HG02678 (cell line): ENCODE measurements around the gene PCID2.

Source experiments
- ATAC-seq: cut with Tn5 transposase; IDR thresholded peaks from one replicate; pipeline ENCODE4 v1.9.1; 2021; ENCODE audit warnings: mild to moderate bottlenecking, moderate library complexity; ENCODE audit not compliant: unreplicated experiment

Gene PCID2

DNA sequence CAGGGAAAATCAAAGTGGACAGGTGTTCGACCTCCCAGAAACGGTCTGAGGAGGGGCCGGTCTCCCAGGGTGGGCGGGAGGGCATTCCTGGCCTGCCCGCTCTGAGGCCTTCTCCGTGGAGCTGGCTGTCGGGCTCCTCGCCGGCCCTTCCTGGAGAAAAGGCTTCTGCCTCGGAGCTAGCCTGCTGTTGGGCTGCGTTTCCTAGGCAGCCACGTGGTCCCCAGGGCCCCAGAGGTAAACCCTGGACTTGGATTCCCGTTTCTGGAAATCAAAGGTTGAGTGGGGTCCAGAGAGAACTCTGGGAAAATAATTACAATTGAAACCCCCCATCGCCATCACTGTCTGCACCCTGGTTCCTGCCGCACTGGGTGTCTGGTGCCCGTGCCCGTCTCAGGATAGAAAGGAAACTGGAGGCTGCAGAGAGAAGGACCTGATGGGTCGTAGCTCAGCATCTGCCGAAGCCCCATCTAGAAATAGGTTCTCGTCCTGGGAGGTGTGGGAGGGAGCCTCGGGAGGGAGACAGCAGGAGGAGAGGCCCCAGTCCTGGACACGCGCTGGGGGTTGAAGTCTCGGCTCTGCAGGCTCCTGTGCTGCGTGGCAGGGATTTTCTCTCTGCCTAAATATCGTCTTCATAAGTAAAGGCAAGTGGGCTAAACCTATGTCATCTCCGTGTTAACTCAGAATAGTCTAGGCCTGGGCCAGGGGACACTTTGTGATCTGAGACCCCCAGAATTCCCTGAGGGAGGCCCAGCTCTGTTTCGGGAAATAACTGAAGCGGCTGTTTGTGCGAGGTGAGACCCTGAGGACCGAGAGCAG is 57.7 kb downstream of the PCID2 start:
- ATAC-seq, result no peak

- no peak for ATAC-seq
These were observed 58.5 kb downstream of the PCID2 start for GRCh38 chr13:113149711-113150549.

GRCh38 chr13:113148940-113149503 is 59.4 kb downstream of the PCID2 start:
- ATAC-seq, result no peak

DNA sequence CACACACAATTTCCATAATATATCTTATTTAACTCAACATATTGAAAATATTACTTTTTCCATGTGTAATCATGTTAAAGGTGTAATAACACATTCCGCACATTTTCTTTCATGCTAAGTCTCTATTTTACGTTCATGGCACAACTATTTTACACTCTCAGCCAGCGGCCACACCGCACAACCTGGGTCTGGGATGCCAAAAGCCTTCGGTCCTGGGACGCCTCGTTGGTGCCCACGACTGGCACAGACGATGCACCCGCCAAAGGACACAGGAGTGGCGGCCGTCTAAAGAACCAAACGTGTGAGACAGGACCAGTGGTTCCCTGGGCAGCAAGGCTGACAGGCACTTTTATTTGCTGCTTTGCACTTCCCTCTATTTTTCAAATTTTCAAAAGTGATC is 60.1 kb downstream of the PCID2 start:
- no peak for ATAC-seq

DNA sequence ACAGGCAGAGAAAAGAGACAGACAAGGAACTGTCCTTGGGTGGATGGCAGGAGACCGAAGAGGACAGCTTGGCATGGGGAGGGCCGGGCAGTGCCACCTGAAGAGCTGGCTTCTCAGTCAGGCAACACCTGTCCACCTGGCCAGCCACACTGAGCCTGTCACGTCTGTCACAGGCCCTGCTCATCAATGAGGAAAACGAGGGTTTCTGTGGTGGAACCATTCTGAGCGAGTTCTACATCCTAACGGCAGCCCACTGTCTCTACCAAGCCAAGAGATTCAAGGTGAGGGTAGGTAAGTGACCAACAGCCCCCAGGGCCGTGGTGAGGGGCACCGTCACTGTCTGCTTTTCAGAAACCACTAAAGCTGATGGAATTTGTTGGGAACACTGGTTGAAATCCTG is 61.3 kb downstream of the PCID2 start:
- no peak for ATAC-seq

- ATAC-seq, result no peak
These were observed 61.7 kb downstream of the PCID2 start for GRCh38 chr13:113146750-113147149.

DNA sequence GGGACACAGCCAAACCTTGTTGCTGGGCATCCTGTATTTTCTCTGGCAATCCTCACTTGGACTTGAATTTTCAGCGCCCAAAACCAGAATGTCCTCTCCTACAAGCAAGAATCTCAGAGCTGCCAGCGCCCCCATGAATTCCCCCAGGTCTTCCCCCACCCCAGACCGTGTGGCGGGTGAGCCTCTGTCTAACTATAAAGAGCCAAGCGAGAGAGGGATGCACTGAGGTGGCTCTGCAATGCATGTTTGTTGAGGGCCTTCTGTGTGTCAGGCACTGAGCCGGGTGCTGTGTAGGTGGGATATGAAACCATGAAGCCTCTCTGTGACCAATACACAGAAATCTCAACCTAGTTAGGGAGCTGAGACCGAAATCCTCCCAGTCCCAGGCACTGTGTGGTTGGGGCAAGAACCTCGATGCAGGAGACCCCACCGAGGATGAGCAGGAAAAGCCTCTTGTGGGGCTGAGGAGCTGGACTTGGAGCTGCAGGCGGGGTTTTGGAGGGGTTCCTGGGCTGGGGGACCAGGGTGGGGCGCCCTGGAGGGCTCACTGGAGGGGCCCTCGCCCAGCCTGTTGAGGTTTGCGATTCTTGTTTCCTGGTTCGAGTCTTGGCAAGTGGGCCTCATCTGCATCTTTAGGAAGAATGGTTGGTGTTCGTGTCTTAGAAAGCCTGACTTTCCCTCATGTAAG is 62.4 kb downstream of the PCID2 start:
- ATAC-seq, result no peak

GRCh38 chr13:113145496-113145895 is 63.0 kb downstream of the PCID2 start:
- ATAC-seq, result no peak

DNA sequence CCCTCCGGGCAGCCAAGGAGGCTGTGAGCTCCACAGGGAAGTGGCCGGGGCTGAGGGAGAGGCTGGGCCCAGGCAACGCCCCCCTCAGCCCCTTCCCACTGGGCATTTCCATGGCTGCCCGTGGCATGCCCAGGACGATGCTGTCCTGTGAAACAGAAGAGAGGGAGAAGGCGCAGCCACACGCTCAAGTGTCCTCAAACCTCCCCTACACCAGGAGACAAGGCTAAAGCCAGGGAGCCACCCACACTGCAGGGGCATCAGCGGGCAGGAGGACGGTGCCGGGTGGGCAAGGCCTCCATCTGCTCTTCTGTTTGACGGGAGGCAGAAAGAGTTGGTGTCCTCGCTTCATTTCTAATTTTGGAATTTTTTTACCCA is 64.2 kb downstream of the PCID2 start:
- ATAC-seq, result no peak

DNA sequence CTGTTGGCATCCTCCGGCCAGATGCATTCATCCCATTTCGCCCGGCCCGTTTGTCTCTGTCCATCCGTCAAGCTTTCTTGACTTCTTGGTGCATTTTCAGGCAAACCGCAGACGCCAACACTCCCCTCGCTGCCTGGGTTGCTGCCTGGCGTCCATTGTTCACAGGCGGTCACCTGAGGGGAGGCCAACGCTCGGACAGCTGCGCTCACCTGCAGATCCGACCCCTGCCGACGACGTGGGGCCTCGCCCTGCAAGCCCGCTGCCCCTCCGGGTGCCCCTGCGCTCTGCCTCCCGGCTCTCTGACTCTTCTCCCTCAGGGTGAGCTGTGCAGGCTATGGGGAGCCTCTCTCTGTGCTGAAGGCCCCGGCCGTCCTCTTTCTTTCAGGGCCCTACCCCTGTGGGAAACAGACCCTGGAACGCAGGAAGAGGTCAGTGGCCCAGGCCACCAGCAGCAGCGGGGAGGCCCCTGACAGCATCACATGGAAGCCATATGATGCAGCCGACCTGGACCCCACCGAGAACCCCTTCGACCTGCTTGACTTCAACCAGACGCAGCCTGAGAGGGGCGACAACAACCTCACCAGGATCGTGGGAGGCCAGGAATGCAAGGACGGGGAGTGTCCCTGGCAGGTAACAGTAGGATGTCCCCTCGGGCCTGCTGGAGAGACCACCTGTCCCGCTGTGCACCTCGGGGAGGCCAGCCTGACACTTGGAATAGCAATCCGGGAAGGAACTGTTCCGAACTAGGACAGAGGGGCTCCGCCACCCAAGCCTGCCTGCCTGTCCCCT is 64.8 kb downstream of the PCID2 start:
- no peak for ATAC-seq

GRCh38 chr13:113142876-113143275 is 65.6 kb downstream of the PCID2 start:
- no peak for ATAC-seq

DNA sequence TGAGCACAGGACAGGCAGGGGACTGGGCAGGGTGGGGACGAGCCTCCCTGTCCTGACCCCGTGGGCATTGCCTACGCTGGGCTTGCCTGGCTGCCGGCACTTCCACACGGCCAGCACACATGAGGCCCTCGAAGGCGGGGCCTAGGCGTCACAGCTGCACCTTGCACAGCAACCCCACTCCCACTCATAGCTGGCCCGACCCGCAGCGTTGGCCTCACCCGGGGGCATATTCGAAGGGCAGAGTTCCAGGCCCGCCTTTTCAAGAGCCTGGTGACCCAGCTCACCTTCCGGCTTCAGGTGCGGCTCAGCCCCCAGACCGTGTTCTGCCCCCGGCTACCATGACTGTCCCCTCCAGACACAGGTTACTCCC is 66.9 kb downstream of the PCID2 start:
- ATAC-seq, result no peak

GRCh38 chr13:113140677-113141600 is 67.5 kb downstream of the PCID2 start:
- ATAC-seq, result no peak

DNA sequence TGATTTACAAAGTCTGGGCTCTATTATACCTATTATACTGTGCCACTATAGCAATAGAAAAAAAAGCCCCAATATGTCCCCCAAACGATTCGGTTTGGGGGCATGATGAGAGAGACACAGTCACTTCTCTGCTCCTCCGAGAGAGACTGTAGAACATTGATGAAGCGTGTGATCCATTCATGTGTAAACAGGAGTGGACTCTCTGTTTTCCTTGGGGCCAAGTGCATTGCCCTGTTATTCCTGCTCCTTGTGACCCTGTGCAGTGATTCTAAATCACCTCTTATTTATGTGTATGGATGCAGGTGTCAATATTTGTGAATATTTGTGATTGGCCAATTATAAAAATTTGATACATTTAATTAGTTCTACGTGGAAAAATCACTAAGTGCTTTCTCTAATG is 68.9 kb downstream of the PCID2 start:
- ATAC-seq, result no peak

DNA sequence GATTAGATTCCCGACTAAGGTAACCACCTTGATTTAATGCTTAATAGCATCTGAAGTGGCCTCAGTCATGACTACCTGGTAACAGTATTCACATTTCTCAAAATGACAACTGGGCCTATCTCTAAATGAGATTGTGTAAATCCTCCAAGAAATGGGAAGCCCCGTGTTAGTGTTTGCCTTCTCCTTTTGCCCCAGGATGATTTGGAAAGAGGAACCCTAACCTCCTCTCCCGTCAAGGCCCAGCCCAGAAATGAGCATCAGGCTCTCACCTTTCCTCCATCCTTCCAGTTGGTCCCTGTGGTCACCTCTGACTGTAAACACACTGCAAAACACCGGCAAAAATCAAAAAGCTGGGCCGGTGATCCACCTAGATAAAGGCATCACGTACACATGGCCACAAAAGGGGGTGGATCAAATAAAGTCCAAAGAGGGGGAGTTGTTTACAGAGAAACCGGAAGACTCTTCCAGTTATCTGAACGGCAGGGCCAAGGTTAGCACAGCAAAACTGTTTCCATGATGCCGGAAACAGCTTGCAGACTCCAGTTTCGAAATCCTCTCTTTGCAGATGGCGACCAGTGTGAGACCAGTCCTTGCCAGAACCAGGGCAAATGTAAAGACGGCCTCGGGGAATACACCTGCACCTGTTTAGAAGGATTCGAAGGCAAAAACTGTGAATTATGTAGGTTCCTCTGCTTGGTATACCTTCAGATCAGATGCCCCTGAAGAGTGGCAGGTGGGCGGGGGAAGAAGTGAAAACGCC is 69.5 kb downstream of the PCID2 start:
- no peak for ATAC-seq

- no peak for ATAC-seq
These were observed 70.7 kb downstream of the PCID2 start for GRCh38 chr13:113137691-113138298.

GRCh38 chr13:113135281-113135760 is 73.1 kb downstream of the PCID2 start:
- ATAC-seq, result no peak
